ENCODE measurements around the gene BAAT.

The BAAT gene

GRCh38 chr9:101311758-101312420, 72.9 kb downstream of the BAAT start:
- peak; percentile 78 for DNase-seq

- DNase-seq, result no peak
These were observed 73.6 kb downstream of the BAAT start for GRCh38 chr9:101311191-101311590.

All from NCI-H1092 treated with DMSO at 0.1 percent for 48 hours (cell line).